GM12891 (cell line): ENCODE measurements around the gene HELZ2.
"Not testable (repeated sequence)": the region's sequence is repeated elsewhere in the genome, so short reads cannot be mapped to it uniquely, and the experiment has no call there.

Experiments used
- PAX5 ChIP-seq: IDR thresholded peaks from 2 replicates; pipeline ENCODE4 v1.6.1; 2011; ENCODE audit warnings: low read length, moderate library complexity, mild to moderate bottlenecking; ENCODE audit not compliant: insufficient read depth, severe bottlenecking
- POLR2A ChIP-seq: IDR thresholded peaks from 2 replicates; pipeline ENCODE4 v1.6.1; 2011; ENCODE audit warnings: low read depth, low read length, control low read depth
- POLR2AphosphoS5 ChIP-seq: IDR thresholded peaks from 2 replicates; pipeline ENCODE4 v1.6.1; 2011; ENCODE audit warnings: low read depth, low read length, control low read depth
- SPI1 ChIP-seq: IDR thresholded peaks from 2 replicates; pipeline ENCODE4 v1.6.1; 2011; ENCODE audit warnings: low read depth, low read length, control low read depth
- TAF1 ChIP-seq: IDR thresholded peaks from 2 replicates; pipeline ENCODE4 v1.6.1; 2011; ENCODE audit warnings: low read depth, low read length, control low read depth

DNA sequence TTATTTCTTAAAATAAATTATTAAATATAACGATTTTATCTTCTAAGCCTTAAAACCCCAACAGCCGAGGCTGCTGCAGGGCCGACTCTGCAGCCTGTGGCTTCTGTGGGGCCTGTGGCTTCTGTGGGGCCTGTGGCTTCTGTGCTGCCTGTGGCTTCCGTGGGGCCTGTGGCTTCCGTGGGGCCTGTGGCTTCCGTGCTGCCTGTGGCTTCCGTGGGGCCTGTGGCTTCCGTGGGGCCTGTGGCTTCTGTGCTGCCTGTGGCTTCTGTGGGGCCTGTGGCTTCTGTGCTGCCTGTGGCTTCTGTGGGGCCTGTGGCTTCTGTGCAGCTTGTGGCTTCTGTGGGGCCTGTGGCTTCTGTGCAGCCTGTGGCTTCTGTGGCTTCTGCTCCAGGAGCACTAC lies 27.6 kb upstream of the HELZ2 start:
- not testable (repeated sequence) for TF ChIP-seq POLR2A, POLR2AphosphoS5, PAX5, SPI1, TAF1
